DND-41 (cell line): Measurements from ENCODE around the gene SDCCAG8.

Experiments
- ATAC-seq: fragments of 200-7000 bp; cut with Tn5 transposase; 3 replicates; pipeline ENCODE4 v1.9.1; 2021; ENCODE audit warnings: low read depth; ENCODE audit not compliant: insufficient read depth
- DNase-seq: peaks from one replicate; pipeline ENCODE4 v3.0.0-alpha.2; 2020
- H2AFZ ChIP-seq: 2 replicates; pipeline ENCODE4 v1.6.0; 2012; ENCODE audit warnings: low read depth, low read length
- H3K27ac ChIP-seq: 2 replicates; pipeline ENCODE4 v1.5.1; 2012; ENCODE audit warnings: low read length, inconsistent platforms
- H3K27me3 ChIP-seq: fragments of 200-600 bp; sonication (generic); 2 replicates; pipeline ENCODE4 v1.6.0; 2012; ENCODE audit warnings: low read length, mild to moderate bottlenecking, inconsistent platforms; ENCODE audit not compliant: insufficient read depth, poor library complexity
- H3K36me3 ChIP-seq: 2 replicates; pipeline ENCODE4 v1.5.1; 2012; ENCODE audit warnings: low read length, inconsistent platforms; ENCODE audit not compliant: insufficient read depth
- H3K4me1 ChIP-seq: 2 replicates; pipeline ENCODE4 v1.5.1; 2012; ENCODE audit warnings: mild to moderate bottlenecking, low read length; ENCODE audit not compliant: insufficient read depth
- H3K4me2 ChIP-seq: 2 replicates; pipeline ENCODE4 v1.6.0; 2012; ENCODE audit warnings: mild to moderate bottlenecking, moderate library complexity, low read length, inconsistent platforms; ENCODE audit not compliant: insufficient read depth
- H3K4me3 ChIP-seq, 2 experiments: fragments of 200-600 bp in 1 of 2; shearing (Covaris generic) in 1 of 2; 2 replicates each; pipeline ENCODE4 v1.5.1; 2012 to 2016; ENCODE audit warnings: inconsistent platforms in 2 of 2, low read length in 2 of 2, mild to moderate bottlenecking in 2 of 2, low read depth in 1 of 2, moderate library complexity in 1 of 2
- H3K79me2 ChIP-seq: 2 replicates; pipeline ENCODE4 v1.6.0; 2012; ENCODE audit warnings: low read length, inconsistent platforms; ENCODE audit not compliant: insufficient read depth
- H3K9ac ChIP-seq: 2 replicates; pipeline ENCODE4 v1.6.0; 2012; ENCODE audit warnings: low read depth, mild to moderate bottlenecking, inconsistent platforms, low read length, moderate library complexity
- H3K9me3 ChIP-seq: 2 replicates; pipeline ENCODE4 v1.5.1; 2012; ENCODE audit warnings: low read length, moderate library complexity, mild to moderate bottlenecking, inconsistent platforms; ENCODE audit not compliant: insufficient read depth, severe bottlenecking
- H4K20me1 ChIP-seq: 2 replicates; pipeline ENCODE4 v1.6.0; 2012; ENCODE audit warnings: low read length; ENCODE audit not compliant: insufficient read depth
- CTCF ChIP-seq: IDR thresholded peaks from 2 replicates; pipeline ENCODE4 v1.5.1; 2012; ENCODE audit warnings: borderline replicate concordance, low read length, moderate library complexity, mild to moderate bottlenecking; ENCODE audit not compliant: poor library complexity, severe bottlenecking; ENCODE audit errors: extremely low read depth
- EZH2 ChIP-seq: IDR thresholded peaks from 3 replicates; pipeline ENCODE4 v1.6.1; 2012; ENCODE audit warnings: borderline replicate concordance, low read depth, mild to moderate bottlenecking, moderate library complexity, low read length, inconsistent platforms; ENCODE audit not compliant: severe bottlenecking

Gene SDCCAG8

GRCh38 chr1:243264717-243265116 lies 8.9 kb downstream of the SDCCAG8 start:
- 0 out of 2 replicates have a peak, but pooled peaks cover 3% of the 10 kb centered on the region for H4K20me1 ChIP-seq
- TF ChIP-seq CTCF, result no peak
- TF ChIP-seq EZH2, result no peak

GRCh38 chr1:243266231-243266630 lies 10.4 kb downstream of the SDCCAG8 start:
- peaks cover 41% of the 10 kb centered on the region for H3K79me2 ChIP-seq
- DNase-seq, result no peak
- H3K9me3 ChIP-seq, result no peaks in the 10 kb centered on the region
- H3K4me1 ChIP-seq, result peaks cover 2% of the 10 kb centered on the region; the same call in 1 of the 2 replicates
- H2AFZ ChIP-seq, result no peak overlapping the region
- no peak overlapping the region for H3K9ac ChIP-seq
- no peaks in the 10 kb centered on the region for H4K20me1 ChIP-seq
- H3K27ac ChIP-seq, result no peak overlapping the region
- ATAC-seq, result no peak
- peaks cover 11% of the 10 kb centered on the region; the same call in 1 of the 2 replicates for H3K36me3 ChIP-seq
- H3K4me2 ChIP-seq, result no peak overlapping the region
- no peak overlapping the region for H3K4me3 ChIP-seq
- H3K27me3 ChIP-seq, result no peaks in the 10 kb centered on the region
- TF ChIP-seq EZH2, result no peak
- TF ChIP-seq CTCF, result no peak

More at GRCh38 chr1:243264717-243265116, 8.9 kb downstream of the SDCCAG8 start:
- Histone ChIP-seq H3K9ac (no peak overlapping the region), H3K36me3 (peaks cover 4% of the 10 kb centered on the region; the same call in 1 of the 2 replicates), H3K27me3 (no peaks in the 10 kb centered on the region), H3K79me2 (peaks cover 55% of the 10 kb centered on the region), H3K4me3 (no peak overlapping the region), H3K4me2 (no peak overlapping the region), H3K9me3 (no peaks in the 10 kb centered on the region), H2AFZ (no peak overlapping the region), H3K4me1 (peaks cover 2% of the 10 kb centered on the region; the same call in 1 of the 2 replicates), H3K27ac (no peak overlapping the region)
- no peak for DNase-seq
- peak; percentile 22; the same call in 1 of the 3 replicates for ATAC-seq

- Histone ChIP-seq H3K4me2 (no peak overlapping the region), H4K20me1 (no peaks in the 10 kb centered on the region), H3K27ac (no peak overlapping the region), H3K79me2 (peaks cover 39% of the 10 kb centered on the region), H2AFZ (no peak overlapping the region), H3K4me3 (no peak overlapping the region), H3K9ac (no peak overlapping the region), H3K4me1 (peaks cover 2% of the 10 kb centered on the region; the same call in 1 of the 2 replicates), H3K9me3 (no peaks in the 10 kb centered on the region), H3K27me3 (no peaks in the 10 kb centered on the region), H3K36me3 (peaks cover 13% of the 10 kb centered on the region; the same call in 1 of the 2 replicates)
- no peak for DNase-seq
- ATAC-seq, result no peak
- TF ChIP-seq CTCF (no peak), EZH2 (no peak)
Observed at GRCh38 chr1:243267471-243267880, 11.6 kb downstream of the SDCCAG8 start.
